Peyer's patch (tissue), 4 donors: Measurements from ENCODE around the gene DMBT1.

Experiments used
- POLR2A ChIP-seq, 2 donors: fragments of 450-650 bp; IDR thresholded peaks; one replicate each; pipeline ENCODE4 v1.5.1; 2017; ENCODE audit warnings: antibody characterized with exemption in 2 of 2, mild to moderate bottlenecking in 2 of 2, moderate library complexity in 2 of 2
- TF ChIP-seq, protein P1 (sequence below), 6 experiments: fragments of 450-650 bp in 4 of 6; fragments of 200-600 bp in 2 of 6; sonication (generic) in 1 of 6; IDR thresholded peaks; one replicate each; pipeline ENCODE4 v1.5.1; 2017 to 2019; ENCODE audit warnings: antibody characterized with exemption in 6 of 6, mild to moderate bottlenecking in 3 of 6, moderate library complexity in 1 of 6

DNA sequence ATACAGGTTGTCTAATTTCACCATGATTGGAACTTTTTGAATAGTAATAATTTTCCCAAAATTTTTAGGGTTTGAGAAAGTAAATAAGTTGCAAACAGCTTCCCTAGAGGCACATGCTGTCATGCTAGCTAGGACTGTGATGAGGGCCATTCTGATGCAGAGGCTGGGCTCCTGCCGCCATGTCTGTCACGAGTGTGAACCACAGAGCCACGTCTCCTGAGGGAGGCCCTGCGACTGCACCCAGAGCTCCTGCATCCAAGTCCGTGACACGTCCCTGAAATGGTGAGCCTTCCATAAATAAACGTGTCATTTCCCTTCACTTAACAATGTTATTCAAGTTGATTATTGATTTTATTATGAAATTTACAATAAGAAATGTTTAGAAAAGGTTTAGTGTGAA is 99.1 kb downstream of the DMBT1 start:
- TF ChIP-seq, protein P1, sequence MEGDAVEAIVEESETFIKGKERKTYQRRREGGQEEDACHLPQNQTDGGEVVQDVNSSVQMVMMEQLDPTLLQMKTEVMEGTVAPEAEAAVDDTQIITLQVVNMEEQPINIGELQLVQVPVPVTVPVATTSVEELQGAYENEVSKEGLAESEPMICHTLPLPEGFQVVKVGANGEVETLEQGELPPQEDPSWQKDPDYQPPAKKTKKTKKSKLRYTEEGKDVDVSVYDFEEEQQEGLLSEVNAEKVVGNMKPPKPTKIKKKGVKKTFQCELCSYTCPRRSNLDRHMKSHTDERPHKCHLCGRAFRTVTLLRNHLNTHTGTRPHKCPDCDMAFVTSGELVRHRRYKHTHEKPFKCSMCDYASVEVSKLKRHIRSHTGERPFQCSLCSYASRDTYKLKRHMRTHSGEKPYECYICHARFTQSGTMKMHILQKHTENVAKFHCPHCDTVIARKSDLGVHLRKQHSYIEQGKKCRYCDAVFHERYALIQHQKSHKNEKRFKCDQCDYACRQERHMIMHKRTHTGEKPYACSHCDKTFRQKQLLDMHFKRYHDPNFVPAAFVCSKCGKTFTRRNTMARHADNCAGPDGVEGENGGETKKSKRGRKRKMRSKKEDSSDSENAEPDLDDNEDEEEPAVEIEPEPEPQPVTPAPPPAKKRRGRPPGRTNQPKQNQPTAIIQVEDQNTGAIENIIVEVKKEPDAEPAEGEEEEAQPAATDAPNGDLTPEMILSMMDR (IDR thresholded peaks at IDR 0.05): no peak
- no peak for TF ChIP-seq POLR2A (IDR thresholded peaks at IDR 0.05)
